RKO (cell line): ENCODE measurements around the gene CPB1.

Experiments used
- DNase-seq: peaks from one replicate; pipeline ENCODE4 v3.0.0-alpha.2; 2016; ENCODE audit warnings: low spot score

CPB1 gene

GRCh38 chr3:148883163-148883562 lies 55.6 kb downstream of the CPB1 start:
- DNase-seq, result no peak

- DNase-seq, result no peak
Observed at GRCh38 chr3:148884261-148884660, 56.6 kb downstream of the CPB1 start.

GRCh38 chr3:148889828-148890227 lies 62.2 kb downstream of the CPB1 start:
- DNase-seq, result no peak

- no peak for DNase-seq
Observed at GRCh38 chr3:148896062-148896461, 68.5 kb downstream of the CPB1 start.

- no peak for DNase-seq
Observed at GRCh38 chr3:148901987-148902791, 74.6 kb downstream of the CPB1 start.

- no peak for DNase-seq
Observed at GRCh38 chr3:148903022-148903442, 75.4 kb downstream of the CPB1 start.

- no peak for DNase-seq
Observed at GRCh38 chr3:148903941-148904340, 76.3 kb downstream of the CPB1 start.

- no peak for DNase-seq
Observed at GRCh38 chr3:148906667-148907066, 79.1 kb downstream of the CPB1 start.
